ENCODE data around the gene SF3B6. TPM values are rescaled to one million over a fixed set of nuclear protein-coding genes. Genes with fewer than 3 reads are reported as not detected.

The SF3B6 gene
- polyA plus RNA-seq, 3 donors, result 67.6 to 172 (median 146) TPM

DNA sequence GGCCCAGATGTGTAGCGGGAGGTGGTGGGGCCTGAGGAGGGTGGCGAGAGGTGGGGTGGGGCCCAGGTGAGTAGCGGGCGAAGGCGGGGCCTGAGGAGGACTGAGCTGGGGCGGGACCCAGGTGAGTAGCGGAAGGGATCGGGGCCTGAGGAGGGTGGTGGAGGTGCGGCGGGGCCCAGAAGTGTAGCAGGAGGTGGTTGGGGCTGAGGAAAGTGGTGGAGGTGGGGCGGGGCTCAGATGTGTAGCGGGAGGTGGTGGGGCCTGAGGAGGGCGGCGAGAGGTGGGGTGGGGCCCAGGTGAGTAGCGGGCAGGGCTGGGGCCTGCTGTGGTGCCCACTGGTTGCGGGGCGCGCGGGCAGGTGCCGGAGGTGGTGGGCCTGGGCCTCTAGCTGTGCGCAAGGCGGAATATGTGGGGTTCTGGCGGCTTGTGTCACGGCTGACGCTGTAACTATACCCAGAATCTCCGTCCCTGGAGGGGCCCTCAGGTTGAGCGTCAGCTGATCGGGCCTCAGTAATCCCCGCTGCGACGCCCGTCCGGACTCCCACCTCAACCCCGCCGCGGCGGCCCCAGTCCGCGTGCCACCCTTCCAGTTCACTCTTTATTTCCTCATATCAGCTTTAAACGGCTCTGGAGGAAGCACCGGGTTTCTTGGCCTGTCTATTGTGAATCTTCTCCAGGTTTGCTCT, 866 bp upstream of the SF3B6 start:
- H3K4me3 ChIP-seq (replicated peaks in 1 of 3; ENCODE audit: low read depth in 2 of 3, low read length in 3 of 3), result peak overlapping the region; percentile 56 to 94 (median 86)
- H3K27ac Mint-ChIP-seq, result peak overlapping the region; percentile 94 to 99 (median 98)
- peaks cover 20 to 31% of the 10 kb centered on the region in 2 donors for H3K36me3 Mint-ChIP-seq
- intact Hi-C loops (cut with micrococcal nuclease), result no loop called here
- peaks cover 35% of the 10 kb centered on the region for H3K4me1 Mint-ChIP-seq
- peaks cover 16 to 41% of the 10 kb centered on the region in 2 donors for H3K36me3 ChIP-seq (replicated peaks in 1 of 2; ENCODE audit: control insufficient read depth in 1 of 2, insufficient read depth in 2 of 2, low read length in 2 of 2)
- H3K9me3 Mint-ChIP-seq, result peaks cover 0 to 3% (median 0%) of the 10 kb centered on the region in 7 donors
- peaks cover 32 to 48% of the 10 kb centered on the region in 2 donors for H3K4me1 ChIP-seq (ENCODE audit: control insufficient read depth in 1 of 2, insufficient read depth in 2 of 2, low read length in 2 of 2)
- peak overlapping the region; percentile 84 for H3K9ac ChIP-seq (ENCODE audit: insufficient read depth, low read length, poor library complexity, severe bottlenecking)
- peak; percentile 27 to 43 (median 38) for DNase-seq
- WGBS (ENCODE audit: insufficient coverage), result under 1% methylated on average over 38 of the region's 41 CpGs
- H3K4me3 Mint-ChIP-seq, result peak overlapping the region; percentile 95 to 100
- H3K27me3 Mint-ChIP-seq (ENCODE audit: low read depth in 3 of 3), result no peaks in the 10 kb centered on the region
- peak overlapping the region; percentile 67 to 89 for H3K27ac ChIP-seq (ENCODE audit: low read depth in 1 of 2, low read length in 2 of 2)
- peak overlapping the region; percentile 95 for H3K4me2 ChIP-seq (replicated peaks; ENCODE audit: extremely low read depth, low read length, poor library complexity, severe bottlenecking)
- H2AFZ ChIP-seq (ENCODE audit: insufficient read depth, low read depth, low read length, poor library complexity, severe bottlenecking), result peak overlapping the region; percentile 91
- peaks cover 75% of the 10 kb centered on the region for H3K79me2 ChIP-seq (ENCODE audit: insufficient read depth, low read length)
- no peaks in the 10 kb centered on the region for H3K27me3 ChIP-seq (ENCODE audit: control insufficient read depth in 2 of 2, insufficient read depth in 2 of 2, low read length in 2 of 2)
- H4K20me1 ChIP-seq (ENCODE audit: insufficient read depth, low read length), result peaks cover 3% of the 10 kb centered on the region
- H3K9me3 ChIP-seq (replicated peaks in 1 of 2; ENCODE audit: control insufficient read depth in 1 of 2, insufficient read depth in 1 of 2, low read length in 2 of 2), result no peaks in the 10 kb centered on the region
- TF ChIP-seq, protein P1, sequence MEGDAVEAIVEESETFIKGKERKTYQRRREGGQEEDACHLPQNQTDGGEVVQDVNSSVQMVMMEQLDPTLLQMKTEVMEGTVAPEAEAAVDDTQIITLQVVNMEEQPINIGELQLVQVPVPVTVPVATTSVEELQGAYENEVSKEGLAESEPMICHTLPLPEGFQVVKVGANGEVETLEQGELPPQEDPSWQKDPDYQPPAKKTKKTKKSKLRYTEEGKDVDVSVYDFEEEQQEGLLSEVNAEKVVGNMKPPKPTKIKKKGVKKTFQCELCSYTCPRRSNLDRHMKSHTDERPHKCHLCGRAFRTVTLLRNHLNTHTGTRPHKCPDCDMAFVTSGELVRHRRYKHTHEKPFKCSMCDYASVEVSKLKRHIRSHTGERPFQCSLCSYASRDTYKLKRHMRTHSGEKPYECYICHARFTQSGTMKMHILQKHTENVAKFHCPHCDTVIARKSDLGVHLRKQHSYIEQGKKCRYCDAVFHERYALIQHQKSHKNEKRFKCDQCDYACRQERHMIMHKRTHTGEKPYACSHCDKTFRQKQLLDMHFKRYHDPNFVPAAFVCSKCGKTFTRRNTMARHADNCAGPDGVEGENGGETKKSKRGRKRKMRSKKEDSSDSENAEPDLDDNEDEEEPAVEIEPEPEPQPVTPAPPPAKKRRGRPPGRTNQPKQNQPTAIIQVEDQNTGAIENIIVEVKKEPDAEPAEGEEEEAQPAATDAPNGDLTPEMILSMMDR (IDR thresholded peaks at IDR 0.05), result no peak

DNA sequence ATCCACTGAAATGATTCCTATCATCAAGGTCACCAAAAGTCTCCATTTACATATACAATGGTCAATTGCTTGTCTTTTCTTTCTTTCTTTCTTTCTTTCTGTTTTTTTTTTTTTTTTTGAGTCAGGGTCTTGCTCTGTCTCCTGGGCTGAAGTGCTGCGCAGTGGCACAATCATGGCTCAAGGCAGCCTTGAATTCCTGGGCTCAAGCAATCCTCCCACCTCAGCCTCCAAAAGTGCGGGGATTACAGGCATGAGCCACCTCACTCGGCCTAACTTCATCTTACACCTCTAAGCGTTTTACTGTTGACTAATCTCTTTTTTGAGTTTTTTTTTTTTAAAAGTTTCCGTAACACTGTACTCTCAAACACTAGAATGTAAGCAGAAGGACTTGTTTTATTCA, 867 bp downstream of the SF3B6 start:
- peak overlapping the region; percentile 84 for H3K9ac ChIP-seq (ENCODE audit: insufficient read depth, low read length, poor library complexity, severe bottlenecking)
- H2AFZ ChIP-seq (ENCODE audit: insufficient read depth, low read depth, low read length, poor library complexity, severe bottlenecking), result peak overlapping the region; percentile 91
- peaks cover 4% of the 10 kb centered on the region for H4K20me1 ChIP-seq (ENCODE audit: insufficient read depth, low read length)
- Mint-ChIP-seq H3K4me3 (peak overlapping the region; percentile 95 to 100), H3K36me3 (peaks cover 18 to 41% of the 10 kb centered on the region in 2 donors), H3K9me3 (no peaks in the 10 kb centered on the region), H3K4me1 (peaks cover 22% of the 10 kb centered on the region), H3K27ac (peak overlapping the region in 5 of 7 donors; percentile 73 to 99 (median 97)), H3K27me3 (ENCODE audit: low read depth in 3 of 3) (peaks cover 0 to 2% (median 0%) of the 10 kb centered on the region in 3 donors)
- H3K4me3 ChIP-seq (replicated peaks in 1 of 3; ENCODE audit: low read depth in 2 of 3, low read length in 3 of 3), result peak overlapping the region in 1 of 3 experiments; percentile 86
- whole genome bisulfite sequencing (ENCODE audit: insufficient coverage), result 100% methylated on average over 1 of the region's 5 CpGs
- TF ChIP-seq, protein P1 (IDR thresholded peaks at IDR 0.05), result no peak
- peak overlapping the region; percentile 95 for H3K4me2 ChIP-seq (replicated peaks; ENCODE audit: extremely low read depth, low read length, poor library complexity, severe bottlenecking)
- intact Hi-C loops (cut with micrococcal nuclease), result no loop called here
- peaks cover 19 to 31% of the 10 kb centered on the region in 2 donors for H3K4me1 ChIP-seq (ENCODE audit: control insufficient read depth in 1 of 2, insufficient read depth in 2 of 2, low read length in 2 of 2)
- H3K79me2 ChIP-seq (ENCODE audit: insufficient read depth, low read length), result peaks cover 84% of the 10 kb centered on the region
- peaks cover 21 to 48% of the 10 kb centered on the region in 2 donors for H3K36me3 ChIP-seq (replicated peaks in 1 of 2; ENCODE audit: control insufficient read depth in 1 of 2, insufficient read depth in 2 of 2, low read length in 2 of 2)
- H3K27me3 ChIP-seq (ENCODE audit: control insufficient read depth in 2 of 2, insufficient read depth in 2 of 2, low read length in 2 of 2), result no peaks in the 10 kb centered on the region
- H3K9me3 ChIP-seq (replicated peaks in 1 of 2; ENCODE audit: control insufficient read depth in 1 of 2, insufficient read depth in 1 of 2, low read length in 2 of 2), result no peaks in the 10 kb centered on the region
- peak overlapping the region in 1 of 2 donors; percentile 89 for H3K27ac ChIP-seq (ENCODE audit: low read depth in 1 of 2, low read length in 2 of 2)
- no peak for DNase-seq
